MCF 10A (cell line): Measurements from ENCODE around the gene AFF4. TPM values are rescaled to one million over a fixed set of nuclear protein-coding genes. Genes with fewer than 3 reads are reported as not detected.

ENCODE experiments used
- BruUV-seq: library from RNA; stranded (reverse); fragments of 400-500 nt; replicated peaks from 2 replicates; lab custom pipeline; 2021; lab: Mats Ljungman, UMichigan
- CTCF ChIA-PET: fragments of 300-600 bp; sonication (Branson Sonifier 250); formaldehyde crosslinking; extraction: SDS; loops from one replicate; lab custom pipeline; 2021; ENCODE audit warnings: antibody characterized with exemption, inconsistent platforms; lab: Yijun Ruan, JAX
- POLR2A ChIA-PET: fragments of 300-600, 350-650 bp; sonication (Branson Sonifier 250); formaldehyde crosslinking; extraction: SDS; loops from one replicate; lab custom pipeline; 2020; ENCODE audit warnings: antibody characterized with exemption, inconsistent platforms; lab: Yijun Ruan, JAX
- DNase-seq: peaks from one replicate; pipeline ENCODE4 v3.0.0-alpha.2; 2018; ENCODE audit not compliant: unreplicated experiment
- H3K27ac Mint-ChIP-seq: one replicate; pipeline ENCODE4 v1.8.0; 2022; ENCODE audit warnings: mild to moderate bottlenecking, low read depth, mixed read lengths; ENCODE audit not compliant: unreplicated experiment
- H3K27me3 Mint-ChIP-seq: one replicate; pipeline ENCODE4 v1.8.0; 2022; ENCODE audit warnings: mixed read lengths; ENCODE audit not compliant: insufficient read depth, unreplicated experiment
- H3K36me3 Mint-ChIP-seq: one replicate; pipeline ENCODE4 v1.8.0; 2022; ENCODE audit warnings: mild to moderate bottlenecking, moderate library complexity, mixed read lengths; ENCODE audit not compliant: insufficient read depth, unreplicated experiment
- H3K4me1 Mint-ChIP-seq: one replicate; pipeline ENCODE4 v1.8.0; 2022; ENCODE audit warnings: mixed read lengths; ENCODE audit not compliant: insufficient read depth, unreplicated experiment
- H3K4me3 Mint-ChIP-seq: one replicate; pipeline ENCODE4 v1.8.0; 2022; ENCODE audit warnings: mild to moderate bottlenecking, moderate library complexity, mixed read lengths; ENCODE audit not compliant: unreplicated experiment
- H3K9me3 Mint-ChIP-seq: one replicate; pipeline ENCODE4 v1.8.0; 2022; ENCODE audit warnings: mixed read lengths; ENCODE audit not compliant: unreplicated experiment
- intact Hi-C: fragments of 100-400 bp; cut with micrococcal nuclease; formaldehyde crosslinking; loops from 2 replicates; pipeline ENCODE4 v1.14.1; 2022
- total RNA-seq: library from RNA; stranded (reverse); gene quantifications from 2 replicates; pipeline ENCODE4 v1.2.3, GENCODE V29; 2022
- TF ChIP-seq, protein P1 (sequence below): fragments of 200-600 bp; IDR thresholded peaks from one replicate; pipeline ENCODE4 v1.8.0; 2022; ENCODE audit warnings: antibody characterized with exemption, mild to moderate bottlenecking; ENCODE audit not compliant: unreplicated experiment

The AFF4 gene
- total RNA-seq, 1 experiment from 2014 or later: 206 TPM

GRCh38 chr5:132867046-132867451, 96.4 kb downstream of the AFF4 start:
- DNase-seq: no peak
- Mint-ChIP-seq H3K9me3 (no peaks in the 10 kb centered on the region), H3K4me1 (peaks cover 17% of the 10 kb centered on the region), H3K36me3 (peaks cover 57% of the 10 kb centered on the region), H3K27ac (peak overlapping the region; percentile 96), H3K4me3 (peak overlapping the region; percentile 93), H3K27me3 (no peaks in the 10 kb centered on the region)
- CTCF ChIA-PET: interaction anchor here (0.6 to 13.6 kb wide), 13 partner anchors 9 to 369 kb away, joined by 3 to 211 read pairs (median 4); partner anchors contain the start of gene SHROOM1
- TF ChIP-seq, protein P1, sequence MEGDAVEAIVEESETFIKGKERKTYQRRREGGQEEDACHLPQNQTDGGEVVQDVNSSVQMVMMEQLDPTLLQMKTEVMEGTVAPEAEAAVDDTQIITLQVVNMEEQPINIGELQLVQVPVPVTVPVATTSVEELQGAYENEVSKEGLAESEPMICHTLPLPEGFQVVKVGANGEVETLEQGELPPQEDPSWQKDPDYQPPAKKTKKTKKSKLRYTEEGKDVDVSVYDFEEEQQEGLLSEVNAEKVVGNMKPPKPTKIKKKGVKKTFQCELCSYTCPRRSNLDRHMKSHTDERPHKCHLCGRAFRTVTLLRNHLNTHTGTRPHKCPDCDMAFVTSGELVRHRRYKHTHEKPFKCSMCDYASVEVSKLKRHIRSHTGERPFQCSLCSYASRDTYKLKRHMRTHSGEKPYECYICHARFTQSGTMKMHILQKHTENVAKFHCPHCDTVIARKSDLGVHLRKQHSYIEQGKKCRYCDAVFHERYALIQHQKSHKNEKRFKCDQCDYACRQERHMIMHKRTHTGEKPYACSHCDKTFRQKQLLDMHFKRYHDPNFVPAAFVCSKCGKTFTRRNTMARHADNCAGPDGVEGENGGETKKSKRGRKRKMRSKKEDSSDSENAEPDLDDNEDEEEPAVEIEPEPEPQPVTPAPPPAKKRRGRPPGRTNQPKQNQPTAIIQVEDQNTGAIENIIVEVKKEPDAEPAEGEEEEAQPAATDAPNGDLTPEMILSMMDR: no peak
- intact Hi-C loops: no loop called here
- POLR2A ChIA-PET: interaction anchor here (0.6 to 11.0 kb wide), 31 partner anchors 9 to 1664 kb away, joined by 3 to 176 read pairs (median 7); partner anchors contain the start of genes HSPA4, KIF3A, RAD50 and SEPTIN8
- BruUV-seq: TSS peak; percentile 78

- TF ChIP-seq, protein P1: peak; percentile 32
- peak within 1 kb of the TSS; percentile 93 for H3K4me3 Mint-ChIP-seq
- H3K9me3 Mint-ChIP-seq: no peaks in the 10 kb centered on the region
- DNase-seq: peak; percentile 100
- H3K4me1 Mint-ChIP-seq: peaks cover 17% of the 10 kb centered on the region
- POLR2A ChIA-PET: interaction anchor here (0.6 to 11.0 kb wide), 37 partner anchors 10 to 1753 kb away, joined by 3 to 176 read pairs (median 6); partner anchors contain the start of genes CCNI2, HSPA4, KIF3A and RAD50
- CTCF ChIA-PET: interaction anchor here (0.6 to 13.6 kb wide), 18 partner anchors 10 to 1097 kb away, joined by 3 to 211 read pairs (median 3); partner anchors contain the start of genes KIF3A and SHROOM1
- intact Hi-C loops: loop anchor here (1.0 kb wide), 3 partner anchors 25 to 340 kb away; partner anchors contain the start of gene SHROOM1
- H3K27ac Mint-ChIP-seq: peak within 1 kb of the TSS; percentile 96
- H3K27me3 Mint-ChIP-seq: no peaks in the 10 kb centered on the region
- BruUV-seq: no TSS peak
- H3K36me3 Mint-ChIP-seq: peaks cover 51% of the 10 kb centered on the region
These were observed 96.9 kb downstream of the AFF4 start, which contains the start of the genes GDF9 and UQCRQ for GRCh38 chr5:132866342-132867045. Gene GDF9 (minus strand): TSS chr5:132866469. CDS start chr5:132864533, 1,936 bp downstream. Gene UQCRQ (plus strand): TSS chr5:132866642. CDS start chr5:132866882, 240 bp downstream.

DNA sequence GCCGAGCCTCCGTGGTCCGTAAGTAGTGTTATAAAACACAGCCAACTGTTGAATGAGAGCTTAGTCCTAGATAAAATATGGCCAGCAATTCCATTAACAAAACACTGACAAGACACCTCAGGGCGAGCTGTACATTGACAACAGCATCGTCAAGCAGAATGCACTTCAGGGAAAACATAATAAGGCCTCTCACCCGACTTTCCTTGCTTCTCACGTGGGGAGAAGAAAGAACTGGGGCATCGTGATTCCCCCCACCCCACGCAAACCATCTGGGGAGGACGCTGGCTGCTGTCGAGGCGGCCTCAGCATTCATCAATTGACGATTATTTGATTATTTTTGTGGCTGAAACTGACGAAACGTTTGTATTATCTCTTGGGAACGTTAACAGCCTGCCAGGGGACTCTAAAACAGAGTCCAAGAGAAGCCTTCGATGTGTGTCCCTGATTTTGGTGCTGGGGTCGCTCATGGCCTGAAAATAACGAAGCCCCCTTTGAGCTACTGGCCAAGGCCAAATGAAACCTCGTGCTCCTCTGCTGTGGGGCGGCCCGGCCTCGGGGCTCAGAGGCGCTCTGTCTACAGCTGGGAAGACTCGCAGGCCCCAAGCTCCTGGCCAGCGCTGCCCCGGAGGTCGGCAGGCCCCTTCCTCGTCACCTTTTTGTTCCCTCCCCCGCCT, 97.6 kb downstream of the AFF4 start:
- POLR2A ChIA-PET: interaction anchor here (0.6 to 11.0 kb wide), 27 partner anchors 10 to 1753 kb away, joined by 3 to 176 read pairs (median 7); partner anchors contain the start of genes CCNI2, KIF3A, RAD50 and SEPTIN8
- no peak for DNase-seq
- Mint-ChIP-seq H3K27me3 (no peaks in the 10 kb centered on the region), H3K27ac (peak overlapping the region; percentile 96), H3K4me1 (peaks cover 17% of the 10 kb centered on the region), H3K4me3 (peak overlapping the region; percentile 93), H3K9me3 (no peaks in the 10 kb centered on the region), H3K36me3 (peaks cover 44% of the 10 kb centered on the region)
- intact Hi-C loops: loop anchor here (1.0 kb wide), 3 partner anchors 25 to 340 kb away; partner anchors contain the start of gene SHROOM1
- TF ChIP-seq, protein P1: no peak
- CTCF ChIA-PET: interaction anchor here (0.6 to 13.6 kb wide), 16 partner anchors 11 to 1098 kb away, joined by 3 to 211 read pairs (median 4); partner anchors contain the start of genes KIF3A and SHROOM1
- TSS peak; percentile 80 for BruUV-seq
